Measurements from ENCODE around the gene GJB6. TPM values are rescaled to one million over a fixed set of nuclear protein-coding genes. Genes with fewer than 3 reads are reported as not detected.

Gene GJB6
- total and polyA plus RNA-seq, 7 donors = 0.32 TPM; not detected in 6

DNA sequence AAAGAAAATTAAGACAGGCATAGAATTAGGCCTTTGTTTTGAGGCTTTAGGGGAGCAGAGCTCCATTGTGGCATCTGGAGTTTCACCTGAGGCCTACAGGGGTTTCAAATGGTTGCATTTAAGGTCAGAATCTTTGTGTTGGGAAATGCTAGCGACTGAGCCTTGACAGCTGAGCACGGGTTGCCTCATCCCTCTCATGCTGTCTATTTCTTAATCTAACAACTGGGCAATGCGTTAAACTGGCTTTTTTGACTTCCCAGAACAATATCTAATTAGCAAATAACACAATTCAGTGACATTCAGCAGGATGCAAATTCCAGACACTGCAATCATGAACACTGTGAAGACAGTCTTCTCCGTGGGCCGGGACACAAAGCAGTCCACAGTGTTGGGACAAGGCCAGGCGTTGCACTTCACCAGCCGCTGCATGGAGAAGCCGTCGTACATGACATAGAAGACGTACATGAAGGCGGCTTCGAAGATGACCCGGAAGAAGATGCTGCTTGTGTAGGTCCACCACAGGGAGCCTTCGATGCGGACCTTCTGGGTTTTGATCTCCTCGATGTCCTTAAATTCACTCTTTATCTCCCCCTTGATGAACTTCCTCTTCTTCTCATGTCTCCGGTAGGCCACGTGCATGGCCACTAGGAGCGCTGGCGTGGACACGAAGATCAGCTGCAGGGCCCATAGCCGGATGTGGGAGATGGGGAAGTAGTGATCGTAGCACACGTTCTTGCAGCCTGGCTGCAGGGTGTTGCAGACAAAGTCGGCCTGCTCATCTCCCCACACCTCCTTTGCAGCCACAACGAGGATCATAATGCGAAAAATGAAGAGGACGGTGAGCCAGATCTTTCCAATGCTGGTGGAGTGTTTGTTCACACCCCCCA, 43.2 kb downstream of the GJB6 start:
- WGBS, 2 donors = 78 to 79% methylated on average over 28 of the region's 28 CpGs
- Histone ChIP-seq H3K27me3 (peaks cover 20 to 61% (median 25%) of the 10 kb centered on the region in 3 donors), H3K36me3 (no peaks in the 10 kb centered on the region), H3K9me3 (no peaks in the 10 kb centered on the region), H3K4me1 (peaks cover 0 to 22% (median 20%) of the 10 kb centered on the region in 4 donors), H3K4me3 (no peak overlapping the region), H3K27ac (no peak overlapping the region)
- intact Hi-C loops (cut with DNase I) = loop anchor here (10.0 kb wide), 1 partner anchor 516 kb away; the partner anchor contains the start of gene IL17D
- no peak for TF ChIP-seq CTCF (IDR thresholded peaks at IDR 0.05)
- TF ChIP-seq POLR2AphosphoS5 (IDR thresholded peaks at IDR 0.05) = no peak
- no peak for TF ChIP-seq EP300 (IDR thresholded peaks at IDR 0.05)
- TF ChIP-seq POLR2A (IDR thresholded peaks at IDR 0.05) = no peak
- no peak for DNase-seq

- Histone ChIP-seq H3K27me3 (peaks cover 3 to 43% (median 6%) of the 10 kb centered on the region in 3 donors), H3K36me3 (no peaks in the 10 kb centered on the region), H3K4me1 (peaks cover 0 to under 1% (median 0%) of the 10 kb centered on the region in 4 donors), H3K9me3 (no peaks in the 10 kb centered on the region), H3K27ac (no peak overlapping the region), H3K4me3 (no peak overlapping the region)
- TF ChIP-seq POLR2AphosphoS5 (IDR thresholded peaks at IDR 0.05) (no peak), POLR2A (IDR thresholded peaks at IDR 0.05) (no peak), CTCF (IDR thresholded peaks at IDR 0.05) (no peak), EP300 (IDR thresholded peaks at IDR 0.05) (no peak)
- DNase-seq = no peak
- WGBS, 2 donors = 74 to 83% methylated on average over 6 of the region's 6 CpGs
- intact Hi-C loops (cut with DNase I) = loop anchor here (10.0 kb wide), 1 partner anchor 518 kb away; the partner anchor contains the start of gene IL17D
Observed at GRCh38 chr13:20186771-20187170, 45.3 kb downstream of the GJB6 start.

GRCh38 chr13:20185366-20186056, 46.6 kb downstream of the GJB6 start:
- TF ChIP-seq EP300 (IDR thresholded peaks at IDR 0.05) = no peak
- no peaks in the 10 kb centered on the region for H3K9me3 ChIP-seq
- H3K27ac ChIP-seq = no peak overlapping the region
- intact Hi-C loops (cut with DNase I) = loop anchor here (10.0 kb wide), 1 partner anchor 519 kb away; the partner anchor contains the start of gene IL17D
- no peaks in the 10 kb centered on the region for H3K4me1 ChIP-seq
- peaks cover 0 to 43% (median 0%) of the 10 kb centered on the region in 3 donors for H3K27me3 ChIP-seq
- no peak for DNase-seq
- H3K4me3 ChIP-seq = no peak overlapping the region
- H3K36me3 ChIP-seq = no peaks in the 10 kb centered on the region
- WGBS, 2 donors = 77 to 78% methylated on average over 12 of the region's 12 CpGs

- no peak for DNase-seq
- Histone ChIP-seq H3K4me3 (no peak overlapping the region), H3K36me3 (no peaks in the 10 kb centered on the region), H3K9me3 (no peaks in the 10 kb centered on the region), H3K4me1 (peaks cover 0 to 2% (median 0%) of the 10 kb centered on the region in 4 donors), H3K27ac (no peak overlapping the region), H3K27me3 (peaks cover 3 to 66% (median 15%) of the 10 kb centered on the region in 3 donors)
- TF ChIP-seq POLR2AphosphoS5 (IDR thresholded peaks at IDR 0.05) (no peak), EP300 (IDR thresholded peaks at IDR 0.05) (no peak), CTCF (IDR thresholded peaks at IDR 0.05) (peak in 3 of 4 experiments; percentile 45 to 80 (median 66)), POLR2A (IDR thresholded peaks at IDR 0.05) (no peak)
- 18 to 23% methylated on average over 5 of the region's 5 CpGs for WGBS, 2 donors
- intact Hi-C loops (cut with DNase I) = loop anchor here (5.0 to 10.0 kb wide), 2 partner anchors 522 to 745 kb away; partner anchors contain the start of gene IL17D
Observed at GRCh38 chr13:20182231-20182846, 49.8 kb downstream of the GJB6 start.
